HS-5 (cell line): ENCODE measurements around the gene HLCS.

Experiments
- DNase-seq: peaks from one replicate; pipeline ENCODE4 v3.0.0-alpha.2; 2012; ENCODE audit warnings: low read depth

HLCS gene

DNA sequence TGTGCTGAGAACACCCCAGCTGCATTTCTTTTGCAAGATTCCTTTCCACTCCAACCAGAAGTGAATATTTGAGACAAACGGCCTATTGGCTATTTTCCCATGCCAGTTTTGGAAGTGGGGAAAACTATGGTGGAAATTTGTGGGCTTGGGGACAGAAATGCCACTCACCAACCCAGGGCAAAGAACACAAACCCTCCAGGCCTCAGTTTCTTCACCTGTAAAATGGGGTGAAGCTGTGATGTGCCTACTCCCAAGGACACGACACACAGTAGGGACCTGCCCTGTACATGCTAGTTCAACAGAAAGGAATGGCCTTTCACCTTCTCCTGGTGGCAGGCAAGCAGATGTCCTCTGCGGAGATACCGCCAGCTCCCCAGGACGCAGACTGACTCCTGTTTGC, 221.0 kb downstream of the HLCS start:
- DNase-seq, result no peak

- no peak for DNase-seq
Observed at GRCh38 chr21:36744560-36745231, 221.8 kb downstream of the HLCS start.

DNA sequence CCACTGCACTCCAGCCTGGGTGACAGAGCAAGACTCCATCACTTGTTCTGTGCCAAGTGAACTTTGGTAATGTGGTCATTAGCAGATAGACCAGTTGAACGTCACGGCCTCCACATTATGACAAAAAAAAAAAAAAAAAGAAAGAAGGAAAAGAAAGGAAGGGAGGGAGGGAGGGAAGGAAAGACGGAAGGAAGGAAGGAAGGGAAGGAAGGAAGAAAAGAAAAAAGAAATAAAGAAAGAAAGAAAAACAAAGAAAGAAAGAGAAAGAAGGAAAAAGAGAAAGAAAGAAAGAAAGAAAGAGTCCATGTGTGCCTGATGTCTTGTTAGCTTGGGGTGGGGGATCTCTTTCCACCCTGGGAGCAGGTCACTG, 222.3 kb downstream of the HLCS start:
- DNase-seq, result no peak

DNA sequence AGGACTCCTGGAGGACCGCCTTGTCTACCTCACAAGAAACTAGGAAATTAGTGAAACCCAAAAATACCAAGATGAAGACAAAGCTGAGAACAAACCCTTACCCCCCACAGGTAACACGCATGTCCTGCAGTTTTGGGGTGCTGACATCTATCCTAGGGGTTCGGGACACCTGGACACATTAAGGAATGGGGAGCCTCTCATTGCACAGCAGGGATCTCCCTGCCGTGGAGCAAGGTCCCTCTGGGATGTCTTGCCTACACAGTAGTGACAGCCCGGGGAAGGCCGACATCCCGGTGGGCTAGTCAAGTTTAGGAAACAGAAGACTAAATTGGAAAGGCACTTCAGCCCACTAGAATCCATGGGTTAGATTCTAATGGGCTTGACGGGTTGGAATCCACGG, 223.0 kb downstream of the HLCS start:
- no peak for DNase-seq

- no peak for DNase-seq
Observed at GRCh38 chr21:36743008-36743407, 223.5 kb downstream of the HLCS start.

- no peak for DNase-seq
Observed at GRCh38 chr21:36741506-36741905, 225.0 kb downstream of the HLCS start.

- DNase-seq, result no peak
Observed at GRCh38 chr21:36738489-36739126, 227.9 kb downstream of the HLCS start.

DNA sequence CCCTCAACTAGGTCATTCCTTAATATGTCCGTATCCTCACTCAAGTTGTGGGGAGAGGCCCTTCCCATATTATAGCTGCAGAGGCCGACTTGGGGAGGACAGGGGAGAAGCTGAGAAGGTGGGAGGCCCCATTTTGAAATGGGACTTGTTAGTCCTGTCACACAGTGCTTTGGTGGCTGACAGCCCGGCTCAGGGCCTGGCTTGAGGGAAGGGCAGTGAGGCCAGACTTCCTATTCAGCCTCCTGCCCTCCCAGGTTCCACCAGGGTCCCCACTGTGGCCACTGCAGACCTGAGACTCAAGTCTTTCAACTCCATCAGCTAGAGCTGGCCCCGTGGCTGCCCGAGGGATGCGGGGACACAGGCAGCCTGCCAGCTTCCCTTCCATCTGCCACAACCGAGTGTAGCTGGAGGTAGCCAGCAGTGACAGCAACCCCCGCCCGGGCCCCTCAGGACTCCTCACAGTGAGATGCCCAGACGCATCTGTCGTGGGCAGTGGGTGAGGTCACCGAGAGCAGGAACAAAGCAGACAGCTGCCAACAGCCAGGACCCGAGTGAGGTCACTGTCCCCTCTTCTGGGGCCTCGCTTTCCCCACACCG, 230.6 kb downstream of the HLCS start:
- DNase-seq, result no peak

DNA sequence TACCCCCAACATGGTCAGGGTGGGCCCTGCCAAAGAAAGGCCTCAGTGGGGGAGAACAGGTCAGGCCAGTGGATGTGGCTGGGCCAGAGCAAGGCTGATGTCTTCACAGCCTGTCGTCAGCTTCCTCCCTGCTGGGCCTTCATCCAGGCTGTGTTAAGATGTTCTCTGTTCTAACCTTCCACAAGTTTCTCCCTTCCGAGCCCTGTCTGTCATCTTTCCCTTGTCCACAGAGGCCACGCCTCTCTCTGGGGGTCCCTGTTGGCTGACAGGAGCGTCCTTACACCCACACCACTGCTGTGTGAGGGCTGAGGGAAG, 231.3 kb downstream of the HLCS start:
- no peak for DNase-seq

DNA sequence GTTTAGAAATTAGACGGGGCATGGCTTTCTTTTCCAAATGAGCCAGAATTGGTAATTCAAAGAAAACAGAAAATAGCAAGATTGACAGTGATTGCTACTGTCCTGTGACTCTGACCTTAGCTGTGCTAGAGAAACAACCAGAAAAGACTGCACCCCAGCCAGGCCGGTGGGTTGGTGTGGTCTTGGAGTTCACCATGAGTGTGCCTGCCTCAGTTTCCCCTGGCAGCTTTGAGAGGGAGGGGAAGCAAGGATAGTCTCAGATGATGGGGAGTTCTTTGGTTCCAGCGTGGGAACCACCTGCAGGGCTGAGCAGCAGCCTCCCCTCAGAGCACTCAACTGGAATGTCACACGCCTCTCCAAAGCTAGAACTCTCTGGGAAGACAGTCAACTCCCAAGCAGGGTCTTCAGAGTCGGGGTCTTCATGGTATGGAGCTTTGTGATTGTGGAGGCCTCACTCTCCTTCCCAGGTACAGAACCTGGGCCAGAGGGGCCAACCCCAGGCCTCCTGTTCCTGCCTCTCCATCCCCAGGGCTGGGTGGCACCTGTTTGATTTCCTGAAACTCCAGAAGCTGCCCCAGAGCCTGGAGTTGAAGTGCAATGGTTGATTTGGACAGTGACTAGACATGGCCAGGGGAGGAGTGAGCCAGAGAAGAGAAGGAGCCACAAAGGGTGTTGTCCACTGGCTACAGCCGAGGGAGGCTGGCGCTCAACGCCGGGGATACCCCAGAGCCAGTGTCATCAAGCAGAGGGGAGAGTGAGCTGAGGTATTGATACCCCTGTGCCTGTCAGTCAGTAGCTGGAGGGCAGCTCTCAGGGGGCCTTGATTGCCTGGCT, 231.9 kb downstream of the HLCS start:
- DNase-seq, result no peak

- DNase-seq, result no peak
Observed at GRCh38 chr21:36733857-36734256, 232.6 kb downstream of the HLCS start.

DNA sequence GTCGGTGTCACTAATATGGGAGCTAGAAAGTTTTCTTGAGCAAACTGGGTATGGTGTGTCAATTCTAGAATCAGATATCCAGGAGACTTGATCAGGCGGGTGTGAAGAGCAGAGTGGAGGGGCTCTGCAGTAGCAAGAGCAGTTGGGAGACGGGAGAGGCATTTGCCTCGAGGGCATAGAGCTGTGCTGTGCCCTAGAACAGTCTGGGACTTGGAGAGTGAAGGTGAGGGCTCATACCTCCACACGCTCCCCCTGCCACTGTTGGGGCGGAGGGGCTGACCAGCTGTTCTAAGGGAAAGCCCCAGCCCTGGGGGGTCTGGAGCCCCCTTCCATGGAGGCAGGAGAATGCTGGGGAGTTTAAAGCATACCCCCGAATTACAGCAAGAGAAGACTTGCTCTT, 233.7 kb downstream of the HLCS start:
- DNase-seq, result no peak

- DNase-seq, result no peak
Observed at GRCh38 chr21:36732217-36732616, 234.3 kb downstream of the HLCS start.

DNA sequence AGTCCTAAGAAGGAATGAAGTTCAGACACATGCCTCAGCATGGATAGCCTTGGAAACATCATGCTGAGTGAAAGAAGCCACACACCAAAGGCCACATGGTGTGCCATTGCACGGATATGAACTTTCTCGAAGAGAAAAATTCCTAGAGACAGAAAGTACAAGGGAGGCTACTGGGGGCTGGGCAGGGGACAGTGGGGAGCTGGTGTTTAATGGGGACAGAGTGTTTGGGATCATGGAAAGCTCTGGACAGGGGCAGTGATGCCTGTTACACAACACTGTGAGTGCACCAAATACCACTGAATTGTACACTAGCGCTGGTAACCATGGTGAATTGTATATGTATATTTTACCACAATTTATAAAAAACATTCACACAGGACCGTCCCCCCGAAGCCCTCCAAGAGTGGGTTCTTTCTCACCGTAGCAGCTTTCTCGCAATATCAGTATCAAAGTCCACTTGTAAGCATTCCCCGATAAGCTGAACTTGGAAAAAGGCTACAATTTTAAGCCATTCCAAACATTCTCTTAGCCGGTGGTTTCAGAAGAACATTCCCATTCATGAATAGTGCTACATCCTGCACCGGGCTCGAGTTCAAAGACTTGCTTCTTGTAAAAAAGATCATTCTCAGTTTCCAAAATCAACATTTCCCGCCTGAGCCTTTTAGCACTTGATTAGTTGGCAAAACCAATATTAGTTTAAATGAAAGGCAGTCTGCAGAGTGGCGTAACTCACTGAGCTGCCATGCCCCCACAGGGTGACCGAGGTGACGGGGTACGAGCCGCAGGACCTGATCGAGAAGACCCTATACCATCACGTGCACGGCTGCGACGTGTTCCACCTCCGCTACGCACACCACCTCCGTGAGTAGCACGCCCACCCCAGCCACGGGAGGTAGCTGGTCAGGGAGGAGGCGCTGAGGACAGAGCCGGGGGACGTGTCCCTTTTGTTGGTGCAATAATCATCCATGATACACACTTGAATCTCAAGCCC, 235.9 kb downstream of the HLCS start:
- no peak for DNase-seq

DNA sequence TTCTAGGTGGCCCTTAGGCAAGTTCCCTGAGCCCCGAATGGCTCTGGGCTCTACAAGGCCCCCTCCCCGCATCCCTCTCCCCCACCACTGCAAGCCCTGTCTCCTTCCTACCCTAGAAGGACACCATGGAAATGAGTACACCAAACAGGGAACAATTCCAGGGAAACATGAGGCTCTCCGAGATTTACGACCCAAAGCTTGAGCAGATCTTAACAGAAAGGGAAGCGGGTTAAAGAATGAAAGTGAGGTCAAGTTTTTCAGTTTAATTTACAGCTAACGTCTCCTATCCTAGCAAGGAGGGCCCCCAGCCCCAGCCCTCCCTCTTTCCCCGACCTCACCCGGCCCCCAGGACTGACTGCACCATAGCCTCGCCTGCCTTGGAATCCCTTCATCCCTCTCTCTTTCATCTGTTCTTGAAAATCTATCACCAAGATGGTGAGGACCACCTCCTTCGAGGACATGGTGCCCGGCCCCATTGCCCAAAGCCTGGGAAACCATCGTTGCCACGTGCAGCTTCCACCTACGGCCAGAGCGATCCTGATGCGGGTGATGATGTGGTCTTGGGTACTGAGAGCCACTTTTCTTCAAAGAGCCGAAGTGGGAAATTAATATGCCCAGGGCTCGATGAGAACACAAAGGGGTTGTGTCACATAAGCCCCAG, 237.0 kb downstream of the HLCS start:
- no peak for DNase-seq

- no peak for DNase-seq
Observed at GRCh38 chr21:36728371-36729111, 237.9 kb downstream of the HLCS start.

DNA sequence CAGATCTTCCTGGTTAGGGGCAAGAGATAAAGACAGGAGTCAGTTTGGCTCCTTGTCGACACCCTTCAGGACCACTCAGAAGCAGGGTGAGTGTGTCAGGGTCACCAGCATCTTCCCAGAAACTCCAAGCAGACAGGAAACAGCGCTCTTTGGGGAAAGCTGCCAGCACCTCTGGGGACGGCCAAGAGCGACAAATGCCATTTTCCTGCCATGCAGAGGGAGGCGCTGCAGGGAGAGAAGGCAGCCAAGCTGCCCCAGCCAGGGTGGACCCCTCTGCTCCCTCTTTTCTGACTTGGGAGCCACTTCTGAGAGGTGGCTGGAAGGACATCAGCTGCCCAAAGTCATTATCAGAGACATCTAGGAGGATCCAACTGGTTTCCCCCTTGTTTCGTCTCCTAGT, 238.6 kb downstream of the HLCS start:
- DNase-seq, result no peak

- no peak for DNase-seq
Observed at GRCh38 chr21:36725793-36726386, 240.6 kb downstream of the HLCS start.

DNA sequence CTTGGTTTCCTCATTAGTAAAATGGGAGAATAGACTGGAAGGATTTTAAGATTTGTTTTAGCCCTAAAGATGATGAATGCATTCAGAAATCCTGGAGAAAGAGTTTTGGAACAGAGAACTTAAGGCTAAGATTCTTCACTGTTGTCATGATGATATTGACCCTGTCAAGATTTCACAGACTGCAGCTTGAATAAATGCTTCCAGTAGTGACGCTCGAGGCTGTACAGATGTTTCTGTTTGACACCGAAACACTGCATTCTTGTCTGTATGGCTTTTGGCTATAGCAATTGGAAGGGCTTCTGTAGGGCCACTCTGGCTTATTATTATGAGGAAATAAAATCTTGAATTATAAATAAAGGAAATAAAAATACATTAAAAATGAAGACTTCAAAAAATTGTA, 241.8 kb downstream of the HLCS start:
- DNase-seq, result no peak

DNA sequence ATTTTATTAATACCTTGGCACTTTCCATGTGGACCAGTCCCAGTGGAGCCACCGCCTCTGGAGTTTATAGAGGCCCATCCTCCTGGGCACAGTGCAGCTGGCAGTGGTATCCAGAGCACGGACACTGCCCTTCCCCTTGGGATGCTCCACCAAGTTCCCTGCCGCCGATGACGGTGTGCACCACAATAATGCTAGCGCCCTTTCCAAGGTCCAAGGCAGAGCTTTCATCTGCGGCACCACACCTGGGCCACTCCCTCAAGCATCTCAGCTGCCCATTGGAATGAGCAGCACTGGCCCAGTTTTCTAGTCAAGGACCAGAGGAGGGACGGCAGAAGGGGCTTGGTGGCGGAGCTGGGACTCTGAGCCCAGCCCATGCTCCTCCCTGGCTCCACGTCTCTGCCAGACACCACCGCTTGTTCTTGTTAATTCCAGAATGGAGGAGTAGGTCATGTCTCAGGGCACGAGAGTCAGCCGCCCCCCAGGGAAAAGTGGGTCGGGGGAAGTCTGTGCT, 243.0 kb downstream of the HLCS start:
- DNase-seq, result no peak
